ENCODE measurements around the gene DPF3. TPM values are rescaled to one million over a fixed set of nuclear protein-coding genes. Genes with fewer than 3 reads are reported as not detected.

The DPF3 gene
- polyA plus RNA-seq, 2 of the 4 experiments (the other 2 are of a cell fraction), result 0.05 to 0.09 TPM

GRCh38 chr14:72907886-72908285, 14.0 kb upstream of the DPF3 start:
- no peak for TF ChIP-seq FOXS1 (CRISPR knock-in tag; IDR thresholded peaks at IDR 0.05)
- no peak for TF ChIP-seq PHF8 (IDR thresholded peaks at IDR 0.05; ENCODE audit: borderline replicate concordance, low read depth)
- TF ChIP-seq HMGXB4 (CRISPR knock-in tag; IDR thresholded peaks at IDR 0.05; ENCODE audit: borderline replicate concordance), result no peak
- TF ChIP-seq KDM1A (IDR thresholded peaks at IDR 0.05; ENCODE audit: low read depth), result no peak
- no peak for TF ChIP-seq ESRRA (IDR thresholded peaks at IDR 0.05; ENCODE audit: borderline replicate concordance, low read length)
- no peak for TF ChIP-seq MAX (IDR thresholded peaks at IDR 0.05)
- TF ChIP-seq NR3C1 (IDR thresholded peaks at IDR 0.05), result no peak
- WGBS (ENCODE audit: missing lambda C conversion rate), result 8% methylated on average over 5 of the region's 5 CpGs
- Histone ChIP-seq H3K4me1 (peaks cover 15% of the 10 kb centered on the region; the same call in 1 of the 3 replicates), H3K4me3 (no peak overlapping the region), H3K27ac (no peak overlapping the region), H3K9me3 (no peaks in the 10 kb centered on the region), H3K4me2 (peak overlapping the region; percentile 33)
- ChIA-PET CTCF (interaction anchor here (0.6 to 4.5 kb wide), 7 partner anchors 13 to 492 kb away, joined by 3 to 96 read pairs (median 4); no protein-coding TSS in a partner anchor), POLR2A (no interaction called here)
- ATAC-seq, result peak; percentile 63 to 72; a peak in 4 of 6 replicates
- no peak for DNase-seq (ENCODE audit: low read depth in 1 of 2, low spot score in 1 of 2)
- FAIRE-seq, result no peak

- Histone ChIP-seq H3K4me1 (peaks cover 15% of the 10 kb centered on the region; the same call in 1 of the 3 replicates), H3K27ac (no peak overlapping the region), H3K4me2 (no peak overlapping the region), H3K4me3 (no peak overlapping the region), H3K9me3 (no peaks in the 10 kb centered on the region)
- TF ChIP-seq GATA3 (IDR thresholded peaks at IDR 0.05; ENCODE audit: borderline replicate concordance), result no peak
- no peak for TF ChIP-seq RFX5 (IDR thresholded peaks at IDR 0.05)
- TF ChIP-seq MYC (IDR thresholded peaks at IDR 0.05; ENCODE audit: borderline replicate concordance, low read length), result no peak
- no peak for TF ChIP-seq FOXS1 (CRISPR knock-in tag; IDR thresholded peaks at IDR 0.05)
- TF ChIP-seq HOXB13 (CRISPR knock-in tag; IDR thresholded peaks at IDR 0.05; ENCODE audit: low read depth), result no peak
- no peak for TF ChIP-seq ELK1 (IDR thresholded peaks at IDR 0.05; ENCODE audit: low read depth, low read length)
- no peak for TF ChIP-seq FOSL2 (IDR thresholded peaks at IDR 0.05)
- TF ChIP-seq FOSL2 (CRISPR knock-in tag; IDR thresholded peaks at IDR 0.05), result no peak
- no peak for TF ChIP-seq EHF (CRISPR knock-in tag; IDR thresholded peaks at IDR 0.05)
- TF ChIP-seq HDAC2 (IDR thresholded peaks at IDR 0.05), result no peak
- TF ChIP-seq RNF2 (IDR thresholded peaks at IDR 0.05; ENCODE audit: borderline replicate concordance, low read depth), result no peak
- TF ChIP-seq, protein P1, sequence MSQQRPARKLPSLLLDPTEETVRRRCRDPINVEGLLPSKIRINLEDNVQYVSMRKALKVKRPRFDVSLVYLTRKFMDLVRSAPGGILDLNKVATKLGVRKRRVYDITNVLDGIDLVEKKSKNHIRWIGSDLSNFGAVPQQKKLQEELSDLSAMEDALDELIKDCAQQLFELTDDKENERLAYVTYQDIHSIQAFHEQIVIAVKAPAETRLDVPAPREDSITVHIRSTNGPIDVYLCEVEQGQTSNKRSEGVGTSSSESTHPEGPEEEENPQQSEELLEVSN (IDR thresholded peaks at IDR 0.05; ENCODE audit: borderline replicate concordance, low read depth), result no peak
- no peak for TF ChIP-seq SREBF2 (IDR thresholded peaks at IDR 0.05)
- no peak for TF ChIP-seq ZC3H11A (IDR thresholded peaks at IDR 0.05)
- TF ChIP-seq HOXB5 (CRISPR knock-in tag; IDR thresholded peaks at IDR 0.05), result no peak
- no peak for TF ChIP-seq MAZ (IDR thresholded peaks at IDR 0.05; ENCODE audit: borderline replicate concordance, low read depth, low read length)
- DNase-seq (ENCODE audit: low read depth in 1 of 2, low spot score in 1 of 2) (no peak), ATAC-seq (no peak), FAIRE-seq (no peak)
- 17% methylated on average over 1 of the region's 1 CpG for WGBS (ENCODE audit: missing lambda C conversion rate)
- ChIA-PET POLR2A (no interaction called here), CTCF (interaction anchor here (1.9 to 10.9 kb wide), 5 partner anchors 13 to 394 kb away, joined by 10 to 480 read pairs (median 36); partner anchors contain the start of gene DPF3)
Measured at GRCh38 chr14:72906879-72907278, 13.0 kb upstream of the DPF3 start.

Measured in A549 (cell line).